ENCODE measurements around the gene SRGAP1.
"Not testable (repeated sequence)": the region's sequence is repeated elsewhere in the genome, so short reads cannot be mapped to it uniquely, and the experiment has no call there.

Gene SRGAP1

DNA sequence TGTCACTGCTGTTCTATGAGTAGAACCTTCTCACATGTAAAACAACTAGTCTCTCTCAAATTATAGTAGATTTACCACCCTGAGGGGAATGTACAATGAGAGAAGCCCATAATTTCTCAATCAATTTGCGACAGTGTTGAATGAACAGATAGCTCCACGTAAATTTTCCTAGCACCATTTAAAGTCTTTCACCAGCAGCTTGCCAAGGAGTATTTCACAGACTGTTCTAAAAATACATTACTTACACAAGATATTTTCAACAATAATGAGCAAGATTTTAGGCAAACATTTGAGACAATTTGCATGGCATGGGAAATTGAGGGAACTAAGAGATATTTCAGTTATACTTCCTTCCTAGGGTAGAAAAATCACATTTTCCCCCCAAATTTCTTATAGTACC, 226.0 kb downstream of the SRGAP1 start:
- DNase-seq (ENCODE audit: low spot score in 2 of 2): no peak
- H3K4me1 ChIP-seq: no peaks in the 10 kb centered on the region; the same call in 1 of the 2 replicates
- no peak overlapping the region for H3K4me3 ChIP-seq
- H3K36me3 ChIP-seq (replicated peaks): peaks cover 2% of the 10 kb centered on the region; the same call in 1 of the 2 replicates
- in situ Hi-C loops (cut with MboI; ENCODE audit: low sequenced_read_pairs): no loop called here
- H3K9me3 ChIP-seq: no peaks in the 10 kb centered on the region
- no peaks in the 10 kb centered on the region for H3K27me3 ChIP-seq (ENCODE audit: low read depth)

DNA sequence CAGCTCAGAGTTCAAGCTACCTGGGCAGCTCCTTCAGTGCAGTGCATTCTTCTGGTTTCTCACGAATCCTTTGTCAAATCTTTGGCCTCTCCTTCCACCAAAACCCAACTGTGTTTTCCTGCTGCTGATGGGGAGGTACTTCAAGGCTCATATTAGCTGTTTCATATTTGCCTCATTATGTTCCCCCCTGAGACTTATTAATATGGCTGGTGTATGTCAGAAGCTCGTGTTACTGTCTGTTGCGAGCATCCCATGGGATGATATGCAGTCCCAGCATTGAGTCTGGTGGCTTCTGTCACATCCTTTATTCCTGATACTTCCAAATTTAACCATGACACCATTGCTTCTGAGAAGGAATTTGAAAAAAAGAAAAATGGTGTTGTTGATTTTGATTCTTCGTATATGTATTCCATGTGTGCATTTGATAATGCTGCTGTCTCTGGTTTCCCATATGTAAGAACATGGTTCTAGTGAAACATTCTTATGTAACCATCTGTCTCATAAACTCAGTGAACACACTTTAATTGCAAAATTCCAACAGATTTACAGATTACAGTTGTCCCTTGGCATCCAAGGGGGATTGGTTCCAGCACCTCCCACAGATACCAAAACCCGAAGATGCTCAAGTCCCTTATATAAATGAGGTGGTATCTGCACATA, 228.5 kb downstream of the SRGAP1 start:
- no peaks in the 10 kb centered on the region for H3K27me3 ChIP-seq (ENCODE audit: low read depth)
- H3K9me3 ChIP-seq: no peaks in the 10 kb centered on the region
- in situ Hi-C loops (cut with MboI; ENCODE audit: low sequenced_read_pairs): no loop called here
- DNase-seq (ENCODE audit: low spot score in 2 of 2): no peak
- H3K36me3 ChIP-seq (replicated peaks): peaks cover 2% of the 10 kb centered on the region; the same call in 1 of the 2 replicates
- H3K4me1 ChIP-seq: peaks cover 4% of the 10 kb centered on the region
- H3K4me3 ChIP-seq: no peak overlapping the region

- H3K9me3 ChIP-seq; DNase-seq (ENCODE audit: low spot score in 2 of 2); H3K4me1 ChIP-seq; H3K4me3 ChIP-seq; H3K27me3 ChIP-seq (ENCODE audit: low read depth); in situ Hi-C loops (cut with MboI; ENCODE audit: low sequenced_read_pairs); H3K36me3 ChIP-seq (replicated peaks): not testable (repeated sequence)
Observed at GRCh38 chr12:64076565-64076964, 232.1 kb downstream of the SRGAP1 start.

GRCh38 chr12:64077922-64078321, 233.4 kb downstream of the SRGAP1 start:
- Histone ChIP-seq H3K4me1 (peaks cover 16% of the 10 kb centered on the region), H3K27me3 (ENCODE audit: low read depth) (no peaks in the 10 kb centered on the region), H3K9me3 (no peaks in the 10 kb centered on the region), H3K4me3 (no peak overlapping the region), H3K36me3 (replicated peaks) (peaks cover 2% of the 10 kb centered on the region; the same call in 1 of the 2 replicates)
- in situ Hi-C loops (cut with MboI; ENCODE audit: low sequenced_read_pairs): no loop called here
- no peak for DNase-seq (ENCODE audit: low spot score in 2 of 2)

DNA sequence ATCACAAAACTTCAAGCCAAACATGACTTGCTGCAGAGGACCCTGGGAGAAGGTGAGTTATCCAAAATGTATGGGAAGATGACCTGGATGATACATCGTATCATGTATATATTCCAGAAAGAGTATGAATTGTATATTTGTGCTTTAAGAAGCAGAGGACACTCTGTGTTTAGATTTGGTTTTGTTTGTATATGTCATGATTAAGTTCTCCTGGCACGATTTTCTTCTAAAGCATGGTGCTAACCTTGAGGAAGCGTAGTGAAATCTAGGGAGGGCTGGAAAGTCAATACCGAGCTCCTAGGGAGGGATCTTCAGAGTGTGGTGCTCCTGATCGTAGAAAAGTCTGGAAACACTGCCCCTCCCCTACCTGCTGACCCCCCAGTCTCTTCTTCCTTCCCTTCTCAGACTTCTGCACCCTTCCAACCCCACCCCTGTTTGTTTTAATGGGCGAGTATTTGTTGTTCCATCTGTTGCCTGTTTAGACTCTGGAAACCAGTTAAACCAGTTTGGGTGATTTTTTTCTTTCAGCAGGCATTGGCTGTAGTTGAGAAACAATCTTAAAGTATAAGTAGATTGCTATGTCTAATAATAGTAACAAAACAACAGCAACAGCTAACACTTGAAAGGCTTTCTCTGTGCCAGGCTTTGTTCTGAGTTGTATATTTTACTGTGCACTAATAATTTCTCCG, 236.0 kb downstream of the SRGAP1 start:
- peaks cover 39% of the 10 kb centered on the region for H3K4me1 ChIP-seq
- H3K4me3 ChIP-seq: no peak overlapping the region
- in situ Hi-C loops (cut with MboI; ENCODE audit: low sequenced_read_pairs): no loop called here
- no peak for DNase-seq (ENCODE audit: low spot score in 2 of 2)
- no peaks in the 10 kb centered on the region for H3K27me3 ChIP-seq (ENCODE audit: low read depth)
- H3K9me3 ChIP-seq: no peaks in the 10 kb centered on the region
- no peaks in the 10 kb centered on the region for H3K36me3 ChIP-seq (replicated peaks)

- Histone ChIP-seq H3K27me3 (ENCODE audit: low read depth) (no peaks in the 10 kb centered on the region), H3K36me3 (replicated peaks) (no peaks in the 10 kb centered on the region), H3K9me3 (no peaks in the 10 kb centered on the region), H3K4me3 (no peak overlapping the region), H3K4me1 (peaks cover 44% of the 10 kb centered on the region)
- in situ Hi-C loops (cut with MboI; ENCODE audit: low sequenced_read_pairs): no loop called here
- DNase-seq (ENCODE audit: low spot score in 2 of 2): no peak
Observed at GRCh38 chr12:64081008-64081404, 236.5 kb downstream of the SRGAP1 start.

GRCh38 chr12:64082116-64082515, 237.6 kb downstream of the SRGAP1 start:
- in situ Hi-C loops (cut with MboI; ENCODE audit: low sequenced_read_pairs): no loop called here
- H3K9me3 ChIP-seq: no peaks in the 10 kb centered on the region
- H3K4me1 ChIP-seq: peaks cover 55% of the 10 kb centered on the region
- H3K36me3 ChIP-seq (replicated peaks): no peaks in the 10 kb centered on the region
- no peak overlapping the region for H3K4me3 ChIP-seq
- H3K27me3 ChIP-seq (ENCODE audit: low read depth): no peaks in the 10 kb centered on the region
- DNase-seq (ENCODE audit: low spot score in 2 of 2): no peak

GRCh38 chr12:64082866-64083268, 238.4 kb downstream of the SRGAP1 start:
- Histone ChIP-seq H3K9me3 (no peaks in the 10 kb centered on the region), H3K27me3 (ENCODE audit: low read depth) (no peaks in the 10 kb centered on the region), H3K4me3 (no peak overlapping the region), H3K36me3 (replicated peaks) (no peaks in the 10 kb centered on the region), H3K4me1 (peaks cover 56% of the 10 kb centered on the region)
- DNase-seq (ENCODE audit: low spot score in 2 of 2): peak; percentile 40 to 56
- in situ Hi-C loops (cut with MboI; ENCODE audit: low sequenced_read_pairs): no loop called here

DNA sequence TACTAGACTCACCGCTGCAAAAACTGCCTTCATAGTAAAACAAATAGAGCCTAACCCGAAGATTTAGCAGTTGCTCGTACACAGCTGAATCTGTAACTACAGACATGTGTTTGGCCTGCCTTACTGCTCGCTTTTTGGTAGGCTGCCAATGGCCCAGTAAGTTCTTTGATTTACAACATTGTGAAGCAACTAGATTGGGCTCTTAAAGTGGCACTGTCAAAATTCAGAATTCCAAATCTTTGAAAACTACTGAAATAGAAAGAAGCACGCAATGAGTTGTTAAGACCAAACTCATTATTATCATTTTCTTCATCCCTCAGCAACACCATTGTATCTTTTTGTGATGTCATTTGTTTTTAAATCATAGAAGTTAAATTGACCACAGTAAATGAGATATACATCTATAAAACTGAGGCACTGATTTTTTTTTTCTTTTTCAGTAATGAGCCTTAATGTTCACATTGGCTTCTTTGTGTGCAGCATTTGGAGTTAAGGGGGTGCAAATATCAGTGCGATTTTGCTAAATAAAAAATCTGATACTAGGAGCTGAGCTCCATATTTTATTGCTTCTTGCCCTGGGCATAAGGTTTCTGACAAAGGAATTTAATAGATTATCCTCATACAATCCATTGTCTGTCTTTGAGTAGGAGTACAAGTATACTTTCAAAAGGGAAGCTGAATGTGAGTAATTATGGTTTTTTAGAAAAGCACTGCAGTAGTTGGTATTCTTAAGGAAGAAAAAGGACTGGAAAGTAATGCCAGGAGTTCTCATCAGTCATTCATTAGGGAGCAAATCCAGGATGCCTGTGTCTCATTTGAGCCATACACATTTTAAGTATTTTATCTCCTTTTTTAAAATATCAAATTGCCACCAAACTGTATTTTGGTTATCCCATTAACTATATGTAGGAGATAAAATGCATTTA, 239.0 kb downstream of the SRGAP1 start:
- in situ Hi-C loops (cut with MboI; ENCODE audit: low sequenced_read_pairs): no loop called here
- Histone ChIP-seq H3K36me3 (replicated peaks) (no peaks in the 10 kb centered on the region), H3K4me3 (no peak overlapping the region), H3K9me3 (no peaks in the 10 kb centered on the region), H3K27me3 (ENCODE audit: low read depth) (no peaks in the 10 kb centered on the region), H3K4me1 (peaks cover 58% of the 10 kb centered on the region)
- DNase-seq (ENCODE audit: low spot score in 2 of 2): peak; percentile 83 to 99

DNA sequence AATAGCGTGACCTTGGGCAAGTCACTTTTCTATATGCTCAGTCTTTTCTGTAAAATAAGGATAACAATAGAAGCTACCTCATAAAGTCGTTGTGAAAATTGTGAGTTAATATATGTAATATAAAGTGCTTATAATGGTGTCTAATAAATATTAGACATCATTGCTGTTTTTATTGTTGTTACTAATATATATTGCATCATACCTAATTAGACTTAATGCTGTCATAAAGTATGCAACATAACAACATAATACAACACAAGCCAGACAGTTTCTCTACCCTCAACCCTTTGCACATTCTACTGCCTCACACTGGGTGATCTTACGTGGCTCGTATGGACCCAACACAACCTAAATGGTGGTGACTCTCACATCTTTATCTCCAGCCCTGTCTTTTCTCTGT, 240.7 kb downstream of the SRGAP1 start:
- Histone ChIP-seq H3K9me3 (no peaks in the 10 kb centered on the region), H3K27me3 (ENCODE audit: low read depth) (no peaks in the 10 kb centered on the region), H3K36me3 (replicated peaks) (no peaks in the 10 kb centered on the region), H3K4me1 (peaks cover 60% of the 10 kb centered on the region), H3K4me3 (no peak overlapping the region)
- DNase-seq (ENCODE audit: low spot score in 2 of 2): no peak
- in situ Hi-C loops (cut with MboI; ENCODE audit: low sequenced_read_pairs): no loop called here

DNA sequence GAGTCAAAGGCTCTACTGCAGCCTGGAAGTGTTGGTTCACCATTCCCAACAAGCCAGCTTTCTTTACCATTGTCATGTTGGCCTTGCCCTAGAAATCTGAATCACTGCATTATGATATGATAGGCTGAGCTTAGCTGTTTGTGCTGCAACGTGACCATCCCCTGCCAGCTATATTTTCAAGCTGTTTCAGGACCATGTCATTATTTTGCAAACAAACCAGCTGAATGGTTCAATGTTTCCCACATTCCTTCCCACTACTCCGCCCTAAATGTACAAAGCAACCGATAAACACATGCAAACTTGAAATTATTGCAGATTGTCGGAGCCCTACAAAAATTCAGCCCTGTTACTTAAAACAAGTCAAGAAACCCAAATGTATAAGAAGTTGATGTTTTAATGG, 241.5 kb downstream of the SRGAP1 start:
- no peaks in the 10 kb centered on the region for H3K9me3 ChIP-seq
- peaks cover 60% of the 10 kb centered on the region for H3K4me1 ChIP-seq
- in situ Hi-C loops (cut with MboI; ENCODE audit: low sequenced_read_pairs): no loop called here
- H3K36me3 ChIP-seq (replicated peaks): no peaks in the 10 kb centered on the region
- no peak overlapping the region for H3K4me3 ChIP-seq
- H3K27me3 ChIP-seq (ENCODE audit: low read depth): no peaks in the 10 kb centered on the region
- DNase-seq (ENCODE audit: low spot score in 2 of 2): peak; percentile 61 to 79

DNA sequence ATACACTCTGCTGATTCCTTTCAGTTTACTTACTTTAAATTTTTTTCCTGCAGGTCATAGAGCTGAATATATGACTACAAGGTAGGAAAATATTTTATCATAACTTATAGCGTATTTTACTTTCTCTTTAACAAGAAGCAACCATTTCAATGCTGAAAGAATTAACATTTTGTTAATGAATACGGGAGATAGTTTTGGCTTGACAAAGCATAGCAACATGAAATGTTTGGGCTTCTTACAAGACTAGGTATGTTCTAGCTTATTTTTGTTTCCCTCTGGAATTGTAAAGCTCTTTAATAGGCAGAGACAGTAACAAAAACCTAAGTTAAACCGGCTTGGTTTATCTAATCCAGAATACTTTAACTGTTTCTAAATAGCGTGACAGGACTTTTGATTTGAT, 242.4 kb downstream of the SRGAP1 start:
- DNase-seq (ENCODE audit: low spot score in 2 of 2): no peak
- H3K36me3 ChIP-seq (replicated peaks): no peaks in the 10 kb centered on the region
- no peak overlapping the region for H3K4me3 ChIP-seq
- H3K9me3 ChIP-seq: no peaks in the 10 kb centered on the region
- no peaks in the 10 kb centered on the region for H3K27me3 ChIP-seq (ENCODE audit: low read depth)
- peaks cover 60% of the 10 kb centered on the region for H3K4me1 ChIP-seq
- in situ Hi-C loops (cut with MboI; ENCODE audit: low sequenced_read_pairs): no loop called here

GRCh38 chr12:64087761-64088160, 243.3 kb downstream of the SRGAP1 start:
- Histone ChIP-seq H3K36me3 (replicated peaks) (no peaks in the 10 kb centered on the region), H3K9me3 (no peaks in the 10 kb centered on the region), H3K4me3 (no peak overlapping the region), H3K27me3 (ENCODE audit: low read depth) (no peaks in the 10 kb centered on the region), H3K4me1 (peaks cover 55% of the 10 kb centered on the region)
- no peak for DNase-seq (ENCODE audit: low spot score in 2 of 2)
- in situ Hi-C loops (cut with MboI; ENCODE audit: low sequenced_read_pairs): no loop called here

All from HAP-1 (cell line).